Glutamatergic neuron (in vitro differentiated cells): Measurements from ENCODE around the gene DLK1. TPM values are rescaled to one million over a fixed set of nuclear protein-coding genes. Genes with fewer than 3 reads are reported as not detected.

ENCODE experiments used
- DNase-seq: peaks from one replicate; pipeline ENCODE4 v3.0.0; 2022
- H3K27ac Mint-ChIP-seq: one replicate; pipeline ENCODE4 v1.8.0; 2020; ENCODE audit warnings: mild to moderate bottlenecking, mixed read lengths, inconsistent platforms; ENCODE audit not compliant: unreplicated experiment
- H3K27me3 Mint-ChIP-seq: one replicate; pipeline ENCODE4 v1.8.0; 2020; ENCODE audit warnings: mild to moderate bottlenecking, moderate library complexity, mixed read lengths, inconsistent platforms; ENCODE audit not compliant: unreplicated experiment
- H3K36me3 Mint-ChIP-seq: one replicate; pipeline ENCODE4 v1.8.0; 2020; ENCODE audit warnings: mild to moderate bottlenecking, mixed read lengths, inconsistent platforms; ENCODE audit not compliant: unreplicated experiment
- H3K4me1 Mint-ChIP-seq: one replicate; pipeline ENCODE4 v1.8.0; 2020; ENCODE audit warnings: mild to moderate bottlenecking, low read depth, mixed read lengths, inconsistent platforms; ENCODE audit not compliant: unreplicated experiment
- H3K4me3 Mint-ChIP-seq: one replicate; pipeline ENCODE4 v1.8.0; 2020; ENCODE audit warnings: mild to moderate bottlenecking, mixed read lengths, inconsistent platforms; ENCODE audit not compliant: unreplicated experiment
- H3K9me3 Mint-ChIP-seq: one replicate; pipeline ENCODE4 v1.8.0; 2020; ENCODE audit warnings: mild to moderate bottlenecking, moderate library complexity, mixed read lengths, inconsistent platforms; ENCODE audit not compliant: unreplicated experiment
- CTCF ChIP-seq: fragments of 200-600 bp; sonication (generic); IDR thresholded peaks from one replicate; pipeline ENCODE4 v1.5.0; 2021; ENCODE audit not compliant: partially characterized antibody, unreplicated experiment
- total RNA-seq: library from RNA; stranded (reverse); fragmentation: NEBNext Ultra II Directional; extraction: Animal tissue kit (Norgen Biotek cat#: 25700); gene quantifications from one replicate; pipeline ENCODE4 v1.2.1, GENCODE V29; 2021; ENCODE audit not compliant: unreplicated experiment

The DLK1 gene
- total RNA-seq, 1 donor from 2014 or later: 37.3 TPM

DNA sequence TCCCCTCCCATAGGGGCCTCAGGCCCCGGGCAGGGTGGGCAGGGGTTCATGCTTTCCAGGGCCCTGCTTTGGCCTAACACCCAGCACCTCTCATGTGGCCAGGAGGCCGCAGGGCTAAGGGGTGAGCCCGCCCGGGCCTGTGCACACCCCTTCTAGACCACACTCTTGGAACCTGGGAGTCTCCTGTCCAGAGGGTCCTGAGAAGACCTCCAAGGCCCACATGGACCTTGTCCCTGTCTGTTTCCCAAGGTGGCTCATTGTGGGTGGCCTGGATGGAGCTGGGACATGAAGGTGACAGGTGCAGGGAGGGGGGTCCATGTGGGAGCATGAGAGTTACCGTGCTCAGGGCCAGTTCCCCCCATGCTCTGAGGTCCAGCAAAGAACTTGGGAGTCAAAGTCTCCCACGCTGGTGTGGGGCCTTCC, 11.6 kb downstream of the DLK1 start:
- Mint-ChIP-seq H3K27me3 (peaks cover 2% of the 10 kb centered on the region), H3K4me3 (no peak overlapping the region), H3K9me3 (peaks cover 1% of the 10 kb centered on the region), H3K27ac (no peak overlapping the region), H3K36me3 (peaks cover 3% of the 10 kb centered on the region), H3K4me1 (peaks cover 4% of the 10 kb centered on the region)
- TF ChIP-seq CTCF: no peak
- DNase-seq: no peak

- peaks cover 2% of the 10 kb centered on the region for H3K27me3 Mint-ChIP-seq
- DNase-seq: no peak
- H3K4me1 Mint-ChIP-seq: peaks cover 4% of the 10 kb centered on the region
- TF ChIP-seq CTCF: no peak
- no peak overlapping the region for H3K27ac Mint-ChIP-seq
- peaks cover 3% of the 10 kb centered on the region for H3K36me3 Mint-ChIP-seq
- H3K4me3 Mint-ChIP-seq: no peak overlapping the region
- peaks cover 1% of the 10 kb centered on the region for H3K9me3 Mint-ChIP-seq
Measured at GRCh38 chr14:100738704-100739131, 12.0 kb downstream of the DLK1 start.

- Mint-ChIP-seq H3K9me3 (peaks cover 1% of the 10 kb centered on the region), H3K27me3 (peaks cover 2% of the 10 kb centered on the region), H3K4me1 (peaks cover 4% of the 10 kb centered on the region), H3K36me3 (peaks cover 3% of the 10 kb centered on the region), H3K27ac (no peak overlapping the region), H3K4me3 (no peak overlapping the region)
- no peak for DNase-seq
- no peak for TF ChIP-seq CTCF
Measured at GRCh38 chr14:100739306-100739705, 12.6 kb downstream of the DLK1 start.

DNA sequence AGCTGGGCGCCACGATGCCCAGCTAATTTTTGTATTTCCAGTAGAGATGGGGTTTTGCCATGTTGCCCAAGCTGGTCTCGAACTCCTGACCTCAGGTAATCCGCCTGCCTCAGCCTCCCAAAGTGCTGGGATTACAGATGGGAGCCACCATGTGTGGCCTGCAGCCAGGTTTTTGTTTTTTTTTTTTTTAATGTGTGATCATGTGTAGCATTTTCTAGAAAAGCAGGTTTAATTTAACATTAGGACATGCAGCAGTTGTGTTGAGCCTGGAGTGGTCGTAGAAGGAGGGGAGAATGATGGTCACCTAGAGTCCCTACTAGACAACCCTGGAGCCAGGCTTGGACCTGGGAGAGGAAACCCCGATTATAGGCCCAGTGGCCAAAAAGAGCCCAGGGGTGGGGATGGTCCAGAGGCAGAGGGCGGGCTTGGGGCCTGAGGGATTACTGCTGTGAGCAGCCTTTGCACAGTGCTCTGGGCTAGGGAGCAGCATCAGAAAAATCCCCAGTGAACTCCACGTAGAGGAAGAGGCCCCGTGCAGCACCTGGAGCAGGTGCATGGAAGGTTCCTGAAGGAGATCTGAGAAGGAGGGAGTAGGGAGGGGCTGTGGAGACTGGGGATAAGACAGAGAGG, 13.6 kb downstream of the DLK1 start:
- peaks cover 1% of the 10 kb centered on the region for H3K9me3 Mint-ChIP-seq
- H3K36me3 Mint-ChIP-seq: peaks cover 2% of the 10 kb centered on the region
- no peak overlapping the region for H3K27ac Mint-ChIP-seq
- no peak for DNase-seq
- H3K4me3 Mint-ChIP-seq: no peak overlapping the region
- TF ChIP-seq CTCF: no peak
- H3K4me1 Mint-ChIP-seq: peaks cover 4% of the 10 kb centered on the region
- no peaks in the 10 kb centered on the region for H3K27me3 Mint-ChIP-seq

DNA sequence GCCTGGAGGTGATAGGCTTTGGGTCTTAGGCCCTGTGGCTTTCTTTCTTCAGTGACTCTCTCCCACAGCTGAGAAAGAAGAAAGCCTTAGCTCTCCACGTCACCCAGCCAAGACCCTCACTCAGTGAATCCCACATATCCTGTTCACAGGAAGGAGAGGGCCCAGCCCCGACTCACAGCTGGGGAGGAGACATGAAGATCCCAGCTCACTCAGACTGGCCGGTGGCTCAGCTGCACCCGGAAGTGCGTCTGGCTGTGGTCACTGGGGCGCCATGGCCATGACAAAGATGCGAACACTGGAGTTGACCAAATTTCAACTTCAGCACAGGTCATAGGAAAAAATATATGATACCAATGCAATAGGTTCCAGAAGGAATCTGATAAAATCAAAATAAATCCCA, 14.2 kb downstream of the DLK1 start:
- H3K4me1 Mint-ChIP-seq: peaks cover 4% of the 10 kb centered on the region
- no peaks in the 10 kb centered on the region for H3K36me3 Mint-ChIP-seq
- H3K4me3 Mint-ChIP-seq: no peak overlapping the region
- H3K27ac Mint-ChIP-seq: no peak overlapping the region
- peaks cover 1% of the 10 kb centered on the region for H3K9me3 Mint-ChIP-seq
- no peaks in the 10 kb centered on the region for H3K27me3 Mint-ChIP-seq
- no peak for DNase-seq
- TF ChIP-seq CTCF: no peak
